SKM-1 (cell line): ENCODE measurements around the gene FAM181A.

Experiments
- DNase-seq: peaks from one replicate; lab custom pipeline; 2025; ENCODE audit not compliant: unreplicated experiment; lab: John Stamatoyannopoulos, UW

FAM181A gene

GRCh38 chr14:93947282-93947681, 20.1 kb downstream of the FAM181A start:
- no peak for DNase-seq

GRCh38 chr14:93949511-93950075, 22.4 kb downstream of the FAM181A start:
- no peak for DNase-seq

GRCh38 chr14:93950948-93951634, 23.9 kb downstream of the FAM181A start:
- DNase-seq = no peak

- DNase-seq = no peak
Measured at GRCh38 chr14:93951635-93952540, 24.7 kb downstream of the FAM181A start.

- DNase-seq = no peak
Measured at GRCh38 chr14:93952829-93953228, 25.7 kb downstream of the FAM181A start.

GRCh38 chr14:93953263-93953662, 26.1 kb downstream of the FAM181A start:
- DNase-seq = no peak

- no peak for DNase-seq
Measured at GRCh38 chr14:93953739-93954515, 26.8 kb downstream of the FAM181A start.

- no peak for DNase-seq
Measured at GRCh38 chr14:93954516-93954830, 27.3 kb downstream of the FAM181A start.

GRCh38 chr14:93954900-93955849, 28.0 kb downstream of the FAM181A start:
- peak; percentile 68 for DNase-seq

- DNase-seq = no peak
Measured at GRCh38 chr14:93955850-93956481, 28.8 kb downstream of the FAM181A start.

- no peak for DNase-seq
Measured at GRCh38 chr14:93956514-93957332, 29.6 kb downstream of the FAM181A start.

- no peak for DNase-seq
Measured at GRCh38 chr14:93957333-93957710, 30.2 kb downstream of the FAM181A start.

GRCh38 chr14:93957751-93958566, 30.8 kb downstream of the FAM181A start:
- no peak for DNase-seq

- no peak for DNase-seq
Measured at GRCh38 chr14:93958567-93959238, 31.6 kb downstream of the FAM181A start.

GRCh38 chr14:93959239-93960107, 32.3 kb downstream of the FAM181A start:
- peak; percentile 20 for DNase-seq

- DNase-seq = no peak
Measured at GRCh38 chr14:93960108-93960475, 32.9 kb downstream of the FAM181A start.
